Osteocyte (in vitro differentiated cells): Measurements from ENCODE around the gene TGM6. TPM values are rescaled to one million over a fixed set of nuclear protein-coding genes. Genes with fewer than 3 reads are reported as not detected.

Source experiments
- DNase-seq: peaks from one replicate; pipeline ENCODE4 v3.0.0; 2021; ENCODE audit warnings: mixed read lengths; ENCODE audit not compliant: unreplicated experiment; ENCODE audit errors: extremely low spot score
- H3K27ac Mint-ChIP-seq: one replicate; pipeline ENCODE4 v1.8.0; 2021; ENCODE audit warnings: mild to moderate bottlenecking, mixed read lengths; ENCODE audit not compliant: unreplicated experiment
- H3K27me3 Mint-ChIP-seq: one replicate; pipeline ENCODE4 v1.8.0; 2021; ENCODE audit warnings: mixed read lengths; ENCODE audit not compliant: unreplicated experiment
- H3K36me3 Mint-ChIP-seq: one replicate; pipeline ENCODE4 v1.8.0; 2021; ENCODE audit warnings: mixed read lengths; ENCODE audit not compliant: unreplicated experiment
- H3K4me1 Mint-ChIP-seq: one replicate; pipeline ENCODE4 v1.8.0; 2021; ENCODE audit warnings: mixed read lengths; ENCODE audit not compliant: unreplicated experiment
- H3K4me3 Mint-ChIP-seq: one replicate; pipeline ENCODE4 v1.8.0; 2021; ENCODE audit warnings: mild to moderate bottlenecking, moderate library complexity, mixed read lengths; ENCODE audit not compliant: unreplicated experiment
- H3K9me3 Mint-ChIP-seq: one replicate; pipeline ENCODE4 v1.8.0; 2021; ENCODE audit warnings: mixed read lengths; ENCODE audit not compliant: unreplicated experiment
- CTCF ChIP-seq: fragments of 200-600 bp; sonication (generic); IDR thresholded peaks from 2 replicates; pipeline ENCODE4 v1.5.0; 2021; ENCODE audit warnings: antibody characterized with exemption, mild to moderate bottlenecking, moderate library complexity
- total RNA-seq: library from RNA; stranded (reverse); gene quantifications from 2 replicates; pipeline ENCODE4 v1.2.1, GENCODE V29; 2021

Gene TGM6
- total RNA-seq, 1 donor from 2014 or later = not detected

- H3K4me3 Mint-ChIP-seq = peak overlapping the region; percentile 97
- H3K27ac Mint-ChIP-seq = peak overlapping the region; percentile 98
- DNase-seq = no peak
- H3K36me3 Mint-ChIP-seq = peaks cover 24% of the 10 kb centered on the region
- H3K27me3 Mint-ChIP-seq = no peaks in the 10 kb centered on the region
- no peak for TF ChIP-seq CTCF
- no peaks in the 10 kb centered on the region for H3K9me3 Mint-ChIP-seq
- H3K4me1 Mint-ChIP-seq = peaks cover 33% of the 10 kb centered on the region
These were observed 89.3 kb downstream of the TGM6 start for GRCh38 chr20:2469991-2470422.

- Mint-ChIP-seq H3K9me3 (no peaks in the 10 kb centered on the region), H3K4me3 (peak within 1 kb of the TSS; percentile 97), H3K4me1 (peaks cover 33% of the 10 kb centered on the region), H3K27ac (peak within 1 kb of the TSS; percentile 98), H3K36me3 (peaks cover 21% of the 10 kb centered on the region), H3K27me3 (no peaks in the 10 kb centered on the region)
- DNase-seq = peak; percentile 98
- no peak for TF ChIP-seq CTCF
These were observed 89.9 kb downstream of the TGM6 start, which contains the start of gene SNRPB for GRCh38 chr20:2470423-2471193. SNRPB (minus strand) TSS chr20:2470789; CDS start chr20:2470690, 99 bp downstream.

- Mint-ChIP-seq H3K36me3 (peaks cover 7% of the 10 kb centered on the region), H3K4me3 (no peak overlapping the region)
- DNase-seq = no peak
These were observed 92.8 kb downstream of the TGM6 start for GRCh38 chr20:2473516-2473915.

DNA sequence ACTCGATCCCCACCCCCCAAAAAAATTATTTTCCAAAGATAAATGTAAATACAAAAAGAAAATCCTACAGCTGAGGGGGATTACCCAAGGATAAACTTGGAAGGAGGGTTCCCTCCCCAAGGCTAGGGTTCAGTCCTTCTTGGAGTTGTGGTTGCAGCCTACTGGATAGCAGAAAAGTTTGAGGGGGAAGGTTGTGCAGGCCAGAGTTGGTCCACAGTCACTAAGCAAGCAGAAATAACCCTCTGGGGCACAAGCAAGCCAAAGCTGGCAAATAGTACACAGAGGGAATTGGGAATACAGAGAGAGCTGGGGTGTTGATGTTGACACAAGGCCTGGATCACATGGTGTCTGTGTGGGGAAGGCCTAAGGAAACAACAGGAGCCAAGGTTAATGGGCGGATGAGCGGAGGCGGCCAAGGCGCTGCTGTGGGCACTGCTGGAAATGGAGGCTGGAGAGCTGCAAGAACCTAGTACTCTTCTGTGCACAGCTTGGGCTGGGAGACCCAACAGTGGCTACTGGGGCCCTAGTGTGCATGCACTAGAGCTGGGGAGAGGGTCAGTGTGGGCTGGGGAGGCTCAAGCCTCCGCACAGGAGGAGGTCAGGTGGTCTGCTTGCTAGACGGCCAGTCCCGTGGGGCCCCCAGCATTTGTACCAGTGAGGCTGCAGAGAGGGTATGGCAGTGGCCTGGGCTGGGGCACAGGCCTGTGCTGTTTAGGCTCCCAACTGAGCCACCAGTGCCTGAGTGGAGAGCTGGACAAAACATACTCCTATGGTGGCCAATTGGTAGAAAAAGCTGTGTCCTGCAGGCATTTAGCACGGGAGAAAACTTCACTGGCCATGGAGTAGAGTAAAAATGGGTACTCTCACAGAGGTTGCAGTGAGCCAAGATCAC is 95.4 kb downstream of the TGM6 start:
- Mint-ChIP-seq H3K27ac (no peak overlapping the region), H3K4me1 (peaks cover 5% of the 10 kb centered on the region), H3K4me3 (no peak overlapping the region), H3K9me3 (no peaks in the 10 kb centered on the region), H3K36me3 (peaks cover 22% of the 10 kb centered on the region), H3K27me3 (no peaks in the 10 kb centered on the region)
- no peak for TF ChIP-seq CTCF
- no peak for DNase-seq

More at GRCh38 chr20:2473516-2473915, 92.8 kb downstream of the TGM6 start:
- no peak overlapping the region for H3K27ac Mint-ChIP-seq
- no peaks in the 10 kb centered on the region for H3K9me3 Mint-ChIP-seq
- no peak for TF ChIP-seq CTCF
- peaks cover 22% of the 10 kb centered on the region for H3K4me1 Mint-ChIP-seq
- H3K27me3 Mint-ChIP-seq = no peaks in the 10 kb centered on the region
